ENCODE data around the gene TUBG1.
"Not testable (repeated sequence)": the region's sequence is repeated elsewhere in the genome, so short reads cannot be mapped to it uniquely, and the experiment has no call there.

Gene TUBG1

GRCh38 chr17:42653179-42654124 is 44.0 kb downstream of the TUBG1 start:
- peak overlapping the region; percentile 55 for H3K4me3 ChIP-seq (ENCODE audit: low read length)
- TF ChIP-seq, protein P1, sequence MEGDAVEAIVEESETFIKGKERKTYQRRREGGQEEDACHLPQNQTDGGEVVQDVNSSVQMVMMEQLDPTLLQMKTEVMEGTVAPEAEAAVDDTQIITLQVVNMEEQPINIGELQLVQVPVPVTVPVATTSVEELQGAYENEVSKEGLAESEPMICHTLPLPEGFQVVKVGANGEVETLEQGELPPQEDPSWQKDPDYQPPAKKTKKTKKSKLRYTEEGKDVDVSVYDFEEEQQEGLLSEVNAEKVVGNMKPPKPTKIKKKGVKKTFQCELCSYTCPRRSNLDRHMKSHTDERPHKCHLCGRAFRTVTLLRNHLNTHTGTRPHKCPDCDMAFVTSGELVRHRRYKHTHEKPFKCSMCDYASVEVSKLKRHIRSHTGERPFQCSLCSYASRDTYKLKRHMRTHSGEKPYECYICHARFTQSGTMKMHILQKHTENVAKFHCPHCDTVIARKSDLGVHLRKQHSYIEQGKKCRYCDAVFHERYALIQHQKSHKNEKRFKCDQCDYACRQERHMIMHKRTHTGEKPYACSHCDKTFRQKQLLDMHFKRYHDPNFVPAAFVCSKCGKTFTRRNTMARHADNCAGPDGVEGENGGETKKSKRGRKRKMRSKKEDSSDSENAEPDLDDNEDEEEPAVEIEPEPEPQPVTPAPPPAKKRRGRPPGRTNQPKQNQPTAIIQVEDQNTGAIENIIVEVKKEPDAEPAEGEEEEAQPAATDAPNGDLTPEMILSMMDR (conservative IDR thresholded peaks at IDR 0.05; ENCODE audit: low read length): no peak
- peak; percentile 82 for DNase-seq (ENCODE audit: low read depth)

DNA sequence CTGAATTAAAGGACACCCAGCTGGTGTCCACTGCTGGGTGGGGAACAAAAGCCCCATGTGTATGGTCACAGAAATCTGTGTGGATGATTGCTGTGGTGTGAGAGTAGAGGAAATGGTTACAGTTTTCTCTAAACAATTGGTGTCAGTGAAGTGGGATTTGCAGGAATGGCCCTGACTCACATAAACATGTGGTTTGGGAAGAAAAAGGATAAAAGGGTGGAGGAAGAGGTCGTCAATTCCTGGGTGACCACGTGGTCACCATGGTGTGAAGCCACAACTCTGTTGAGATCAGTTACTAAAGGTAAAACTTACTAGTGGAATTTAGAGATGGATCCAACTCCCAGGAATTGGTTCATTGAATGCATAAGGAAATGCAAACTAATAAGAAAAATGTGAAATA is 46.0 kb downstream of the TUBG1 start:
- no peak overlapping the region for H3K4me3 ChIP-seq (ENCODE audit: low read length)
- TF ChIP-seq, protein P1 (conservative IDR thresholded peaks at IDR 0.05; ENCODE audit: low read length): no peak
- peak; percentile 63 for DNase-seq (ENCODE audit: low read depth)

GRCh38 chr17:42657824-42658588 is 48.5 kb downstream of the TUBG1 start:
- H3K4me3 ChIP-seq (ENCODE audit: low read length): no peak overlapping the region
- DNase-seq (ENCODE audit: low read depth): no peak
- TF ChIP-seq, protein P1 (conservative IDR thresholded peaks at IDR 0.05; ENCODE audit: low read length): no peak

GRCh38 chr17:42659079-42659931 is 49.8 kb downstream of the TUBG1 start, which contains the start of gene TUBG2:
Gene TUBG2 (plus strand): TSS chr17:42659284. CDS start chr17:42659504, 220 bp downstream.
- DNase-seq (ENCODE audit: low read depth): peak; percentile 84
- TF ChIP-seq, protein P1 (conservative IDR thresholded peaks at IDR 0.05; ENCODE audit: low read length): no peak
- H3K4me3 ChIP-seq (ENCODE audit: low read length): peak within 1 kb of the TSS; percentile 82

- peak overlapping the region; percentile 82 for H3K4me3 ChIP-seq (ENCODE audit: low read length)
- DNase-seq (ENCODE audit: low read depth): not testable (repeated sequence)
These were observed 50.4 kb downstream of the TUBG1 start for GRCh38 chr17:42659932-42660274.

- TF ChIP-seq, protein P1 (conservative IDR thresholded peaks at IDR 0.05; ENCODE audit: low read length): no peak
- peak; percentile 72 for DNase-seq (ENCODE audit: low read depth)
- peak overlapping the region; percentile 40 for H3K4me3 ChIP-seq (ENCODE audit: low read length)
These were observed 51.3 kb downstream of the TUBG1 start for GRCh38 chr17:42660692-42661345.

Measured in AG10803 (cell line).